Endodermal cell (in vitro differentiated cells): ENCODE results near the gene HOXD9. TPM values are rescaled to one million over a fixed set of nuclear protein-coding genes. Genes with fewer than 3 reads are reported as not detected.

Source experiments
- DNase-seq: peaks from one replicate; pipeline ENCODE4 v3.0.0-alpha.2; 2017
- H3K27ac ChIP-seq: 2 replicates; pipeline ENCODE4 v1.5.1; 2013; ENCODE audit warnings: mild to moderate bottlenecking, low read depth, low read length, moderate library complexity
- H3K27me3 ChIP-seq: 2 replicates; pipeline ENCODE4 v1.6.1; 2013; ENCODE audit warnings: mild to moderate bottlenecking, low read length, moderate library complexity; ENCODE audit not compliant: insufficient read depth, control insufficient read depth, poor library complexity, severe bottlenecking
- H3K36me3 ChIP-seq: 2 replicates; pipeline ENCODE4 v1.7.0; 2013; ENCODE audit warnings: mild to moderate bottlenecking, low read length, moderate library complexity; ENCODE audit not compliant: control insufficient read depth, insufficient read depth
- H3K4me1 ChIP-seq: one replicate; pipeline ENCODE4 v1.7.0; 2013; ENCODE audit warnings: low read length; ENCODE audit not compliant: control insufficient read depth, insufficient read depth
- H3K4me3 ChIP-seq: 2 replicates; pipeline ENCODE4 v1.5.1; 2013; ENCODE audit warnings: mild to moderate bottlenecking, low read length, moderate library complexity
- H3K9ac ChIP-seq: 2 replicates; pipeline ENCODE4 v1.6.1; 2013; ENCODE audit warnings: mild to moderate bottlenecking, low read length, moderate library complexity; ENCODE audit not compliant: poor library complexity, severe bottlenecking; ENCODE audit errors: extremely low read depth
- H3K9me3 ChIP-seq: 2 replicates; pipeline ENCODE4 v1.6.1; 2013; ENCODE audit warnings: mild to moderate bottlenecking, low read length, moderate library complexity; ENCODE audit not compliant: control insufficient read depth
- H3K27ac Mint-ChIP-seq: 2 replicates; pipeline ENCODE4 v1.8.0; 2020; ENCODE audit warnings: mixed read lengths
- H3K27me3 Mint-ChIP-seq: 2 replicates; pipeline ENCODE4 v1.8.0; 2021; ENCODE audit warnings: mild to moderate bottlenecking, mixed read lengths; ENCODE audit not compliant: insufficient read depth
- H3K36me3 Mint-ChIP-seq: 2 replicates; pipeline ENCODE4 v1.8.0; 2020; ENCODE audit warnings: low read depth, mixed read lengths
- H3K4me1 Mint-ChIP-seq: 2 replicates; pipeline ENCODE4 v1.8.0; 2020; ENCODE audit warnings: mixed read lengths
- H3K4me3 Mint-ChIP-seq: 2 replicates; pipeline ENCODE4 v1.8.0; 2020; ENCODE audit warnings: mild to moderate bottlenecking, moderate library complexity, mixed read lengths
- H3K9me3 Mint-ChIP-seq: 2 replicates; pipeline ENCODE4 v1.8.0; 2020; ENCODE audit warnings: mild to moderate bottlenecking, mixed read lengths
- WGBS, 2 experiments: methylation state at CpG; one replicate each; pipeline versions ENCODE4 v1.1.5 to v1.1.7; 2013; ENCODE audit warnings: missing lambda C conversion rate in 2 of 2, mixed read lengths in 1 of 2; ENCODE audit not compliant: insufficient coverage in 1 of 2, insufficient read length in 1 of 2; 5-methylcytosine and 5-hydroxymethylcytosine counted together
- total RNA-seq, 2 donors: library from RNA; stranded (reverse); fragmentation: NEBNext Ultra II Directional in 1 of 2; extraction: Animal tissue kit (Norgen Biotek cat#: 25700) in 1 of 2; gene quantifications; 2 replicates in 1 of 2; 3 replicates in 1 of 2; pipeline ENCODE4 v1.2.1, GENCODE V29; 2021
- TF ChIP-seq, protein P1 (sequence below): fragments of 200-600 bp; sonication (generic); conservative IDR thresholded peaks from 2 replicates; pipeline ENCODE4 v1.5.0; 2021; ENCODE audit warnings: antibody characterized with exemption, mild to moderate bottlenecking

HOXD9 gene
- total RNA-seq, 2 donors from 2014 or later: not detected

DNA sequence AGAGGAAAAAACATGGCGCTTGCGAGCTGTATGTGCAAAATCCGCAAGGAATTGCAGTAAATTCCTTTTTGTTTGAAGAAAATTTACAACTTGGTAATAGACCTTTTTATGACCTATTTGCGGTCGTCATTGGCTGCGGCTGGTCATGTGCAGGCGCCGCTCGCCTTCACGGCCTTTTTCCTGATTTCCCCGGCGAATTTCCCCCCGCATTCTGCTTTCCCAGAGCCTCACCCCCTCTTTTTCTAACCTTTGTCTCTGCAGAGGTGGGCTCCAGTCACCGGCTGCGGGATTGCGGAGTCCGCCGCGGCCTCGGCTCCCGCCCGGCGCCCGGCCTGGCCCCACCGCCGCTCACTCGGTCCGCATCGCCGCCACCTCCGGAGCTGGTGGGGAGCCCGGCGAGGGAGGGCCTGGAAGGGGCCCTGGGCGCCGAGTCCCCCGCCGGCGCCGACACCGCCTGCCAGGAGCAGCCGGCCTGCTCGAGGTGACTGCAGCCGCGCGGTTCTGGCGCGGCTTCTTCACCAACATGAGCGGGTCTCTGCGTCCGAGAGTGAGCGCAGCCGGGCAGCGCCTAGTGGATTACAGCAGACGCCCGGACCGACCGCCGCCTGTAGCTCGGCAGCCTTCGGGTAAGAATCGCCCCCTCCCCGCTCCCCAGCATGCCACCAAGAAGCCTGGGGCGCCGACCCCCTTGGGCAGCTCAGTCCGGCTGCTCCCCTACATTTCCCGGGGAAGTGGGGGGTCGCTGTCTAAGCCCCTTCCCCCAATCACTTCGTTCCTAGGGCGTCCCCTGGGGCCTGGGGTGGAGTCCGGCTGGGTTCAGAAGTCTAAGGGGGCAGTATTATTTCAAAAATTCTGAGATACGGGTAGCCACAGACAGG is 14.1 kb downstream of the HOXD9 start:
- Histone ChIP-seq H3K4me3 (peak overlapping the region; percentile 79), H3K27ac (peak overlapping the region; percentile 50), H3K9ac (no peak overlapping the region), H3K9me3 (peaks cover 14% of the 10 kb centered on the region), H3K36me3 (no peaks in the 10 kb centered on the region), H3K27me3 (peaks cover 98% of the 10 kb centered on the region), H3K4me1 (peaks cover 3% of the 10 kb centered on the region)
- H3K4me1 Mint-ChIP-seq: peaks cover 5% of the 10 kb centered on the region
- peak; percentile 74 for DNase-seq
- H3K36me3 Mint-ChIP-seq: no peaks in the 10 kb centered on the region
- TF ChIP-seq, protein P1, sequence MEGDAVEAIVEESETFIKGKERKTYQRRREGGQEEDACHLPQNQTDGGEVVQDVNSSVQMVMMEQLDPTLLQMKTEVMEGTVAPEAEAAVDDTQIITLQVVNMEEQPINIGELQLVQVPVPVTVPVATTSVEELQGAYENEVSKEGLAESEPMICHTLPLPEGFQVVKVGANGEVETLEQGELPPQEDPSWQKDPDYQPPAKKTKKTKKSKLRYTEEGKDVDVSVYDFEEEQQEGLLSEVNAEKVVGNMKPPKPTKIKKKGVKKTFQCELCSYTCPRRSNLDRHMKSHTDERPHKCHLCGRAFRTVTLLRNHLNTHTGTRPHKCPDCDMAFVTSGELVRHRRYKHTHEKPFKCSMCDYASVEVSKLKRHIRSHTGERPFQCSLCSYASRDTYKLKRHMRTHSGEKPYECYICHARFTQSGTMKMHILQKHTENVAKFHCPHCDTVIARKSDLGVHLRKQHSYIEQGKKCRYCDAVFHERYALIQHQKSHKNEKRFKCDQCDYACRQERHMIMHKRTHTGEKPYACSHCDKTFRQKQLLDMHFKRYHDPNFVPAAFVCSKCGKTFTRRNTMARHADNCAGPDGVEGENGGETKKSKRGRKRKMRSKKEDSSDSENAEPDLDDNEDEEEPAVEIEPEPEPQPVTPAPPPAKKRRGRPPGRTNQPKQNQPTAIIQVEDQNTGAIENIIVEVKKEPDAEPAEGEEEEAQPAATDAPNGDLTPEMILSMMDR: no peak
- H3K9me3 Mint-ChIP-seq: no peaks in the 10 kb centered on the region
- H3K4me3 Mint-ChIP-seq: peak overlapping the region; percentile 50
- H3K27ac Mint-ChIP-seq: no peak overlapping the region
- 1 to 3% methylated on average over 12 to 71 of the region's 71 CpGs for WGBS, 2 experiments
- peaks cover 98% of the 10 kb centered on the region for H3K27me3 Mint-ChIP-seq

DNA sequence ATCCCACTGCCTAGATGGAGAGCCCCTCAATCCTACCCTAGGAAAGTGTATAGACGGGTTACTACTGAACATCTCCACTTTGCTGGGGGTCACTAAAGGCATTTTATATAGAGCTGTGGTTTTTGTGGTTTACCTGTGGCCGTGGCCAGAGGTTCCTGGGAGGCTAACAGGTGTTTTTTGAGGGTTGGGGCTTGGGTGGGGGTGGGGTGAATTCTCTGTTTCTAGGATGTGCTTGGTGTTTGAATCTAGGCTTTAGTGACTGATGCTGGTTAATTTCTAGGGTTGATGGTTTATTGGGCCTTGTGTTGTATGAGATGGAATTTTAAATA is 14.7 kb downstream of the HOXD9 start:
- Histone ChIP-seq H3K36me3 (no peaks in the 10 kb centered on the region), H3K4me1 (peaks cover 3% of the 10 kb centered on the region), H3K27me3 (peaks cover 98% of the 10 kb centered on the region), H3K27ac (no peak overlapping the region), H3K4me3 (peak overlapping the region; percentile 79), H3K9me3 (peaks cover 14% of the 10 kb centered on the region), H3K9ac (no peak overlapping the region)
- peaks cover 4% of the 10 kb centered on the region for H3K4me1 Mint-ChIP-seq
- no peak for DNase-seq
- H3K27me3 Mint-ChIP-seq: peaks cover 98% of the 10 kb centered on the region
- no peaks in the 10 kb centered on the region for H3K9me3 Mint-ChIP-seq
- TF ChIP-seq, protein P1: no peak
- H3K36me3 Mint-ChIP-seq: no peaks in the 10 kb centered on the region
- peak overlapping the region; percentile 50 for H3K4me3 Mint-ChIP-seq
- 17 to 27% methylated on average over 1 to 2 of the region's 2 CpGs for WGBS, 2 experiments
- no peak overlapping the region for H3K27ac Mint-ChIP-seq

DNA sequence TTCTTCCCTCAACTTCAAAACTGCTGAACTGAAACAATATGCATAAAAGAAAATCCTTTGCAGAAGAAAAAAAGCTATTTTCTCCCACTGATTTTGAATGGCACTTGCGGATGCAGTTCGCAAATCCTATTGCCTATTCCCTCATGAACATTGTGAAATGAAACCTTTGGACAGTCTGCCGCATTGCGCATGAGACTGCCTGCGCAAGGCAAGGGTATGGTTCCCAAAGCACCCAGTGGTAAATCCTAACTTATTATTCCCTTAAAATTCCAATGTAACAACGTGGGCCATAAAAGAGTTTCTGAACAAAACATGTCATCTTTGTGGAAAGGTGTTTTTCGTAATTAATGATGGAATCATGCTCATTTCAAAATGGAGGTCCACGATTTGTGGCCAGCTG is 15.4 kb downstream of the HOXD9 start:
- WGBS, 2 experiments: 70 to 73% methylated on average over 5 to 8 of the region's 8 CpGs
- Histone ChIP-seq H3K4me1 (peaks cover 3% of the 10 kb centered on the region), H3K36me3 (no peaks in the 10 kb centered on the region), H3K9ac (no peak overlapping the region), H3K9me3 (peaks cover 14% of the 10 kb centered on the region), H3K4me3 (no peak overlapping the region), H3K27ac (no peak overlapping the region), H3K27me3 (peaks cover 98% of the 10 kb centered on the region)
- no peaks in the 10 kb centered on the region for H3K36me3 Mint-ChIP-seq
- TF ChIP-seq, protein P1: no peak
- H3K27me3 Mint-ChIP-seq: peaks cover 98% of the 10 kb centered on the region
- no peak overlapping the region for H3K4me3 Mint-ChIP-seq
- no peaks in the 10 kb centered on the region for H3K4me1 Mint-ChIP-seq
- H3K9me3 Mint-ChIP-seq: no peaks in the 10 kb centered on the region
- no peak for DNase-seq
- H3K27ac Mint-ChIP-seq: no peak overlapping the region
